ENCODE measurements around the gene PDK2. TPM values are rescaled to one million over a fixed set of nuclear protein-coding genes. Genes with fewer than 3 reads are reported as not detected.

Gene PDK2
- total and polyA plus RNA-seq, 12 donors: 88.1 to 337 (median 225) TPM

DNA sequence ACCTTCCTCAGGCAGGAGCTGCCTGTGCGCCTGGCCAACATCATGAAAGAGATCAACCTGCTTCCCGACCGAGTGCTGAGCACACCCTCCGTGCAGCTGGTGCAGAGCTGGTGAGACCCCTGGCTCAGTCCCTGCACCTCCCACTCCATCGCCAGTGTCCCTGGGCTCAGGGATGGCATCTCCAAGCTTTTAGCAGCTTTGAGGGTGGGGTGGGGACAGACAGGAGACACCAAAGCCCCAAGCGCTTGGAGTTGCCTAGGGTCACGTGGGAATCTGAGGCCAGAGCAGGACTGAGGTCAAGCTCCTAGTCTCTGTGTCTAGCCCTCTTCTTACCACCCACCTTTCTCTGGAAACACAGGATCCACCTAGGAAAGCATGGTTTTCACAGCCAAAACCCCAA lies 2.3 kb downstream of the PDK2 start:
- TF ChIP-seq, protein P1, sequence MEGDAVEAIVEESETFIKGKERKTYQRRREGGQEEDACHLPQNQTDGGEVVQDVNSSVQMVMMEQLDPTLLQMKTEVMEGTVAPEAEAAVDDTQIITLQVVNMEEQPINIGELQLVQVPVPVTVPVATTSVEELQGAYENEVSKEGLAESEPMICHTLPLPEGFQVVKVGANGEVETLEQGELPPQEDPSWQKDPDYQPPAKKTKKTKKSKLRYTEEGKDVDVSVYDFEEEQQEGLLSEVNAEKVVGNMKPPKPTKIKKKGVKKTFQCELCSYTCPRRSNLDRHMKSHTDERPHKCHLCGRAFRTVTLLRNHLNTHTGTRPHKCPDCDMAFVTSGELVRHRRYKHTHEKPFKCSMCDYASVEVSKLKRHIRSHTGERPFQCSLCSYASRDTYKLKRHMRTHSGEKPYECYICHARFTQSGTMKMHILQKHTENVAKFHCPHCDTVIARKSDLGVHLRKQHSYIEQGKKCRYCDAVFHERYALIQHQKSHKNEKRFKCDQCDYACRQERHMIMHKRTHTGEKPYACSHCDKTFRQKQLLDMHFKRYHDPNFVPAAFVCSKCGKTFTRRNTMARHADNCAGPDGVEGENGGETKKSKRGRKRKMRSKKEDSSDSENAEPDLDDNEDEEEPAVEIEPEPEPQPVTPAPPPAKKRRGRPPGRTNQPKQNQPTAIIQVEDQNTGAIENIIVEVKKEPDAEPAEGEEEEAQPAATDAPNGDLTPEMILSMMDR (IDR thresholded peaks at IDR 0.05): no peak
- DNase-seq (no peak), ATAC-seq (no peak)
- H3K36me3 ChIP-seq: peaks cover 0 to 48% (median 30%) of the 10 kb centered on the region in 9 donors
- H3K9me3 ChIP-seq: no peaks in the 10 kb centered on the region
- H3K27me3 ChIP-seq: no peaks in the 10 kb centered on the region
- intact Hi-C loops (cut with DNase I): loop anchor here in 4 of 10 donors (5.0 to 10.0 kb wide), 3 partner anchors 55 to 197 kb away; partner anchors contain the start of gene PPP1R9B (in 1 of the 4)
- peak overlapping the region in 6 of 10 donors; percentile 29 to 95 (median 42) for H3K27ac ChIP-seq
- H3K4me1 ChIP-seq: peaks cover 22 to 76% (median 53%) of the 10 kb centered on the region in 9 donors
- WGBS, 2 donors: 61 to 67% methylated on average over 7 of the region's 7 CpGs
- peak overlapping the region in 1 of 10 donors; percentile 76 for H3K4me3 ChIP-seq

DNA sequence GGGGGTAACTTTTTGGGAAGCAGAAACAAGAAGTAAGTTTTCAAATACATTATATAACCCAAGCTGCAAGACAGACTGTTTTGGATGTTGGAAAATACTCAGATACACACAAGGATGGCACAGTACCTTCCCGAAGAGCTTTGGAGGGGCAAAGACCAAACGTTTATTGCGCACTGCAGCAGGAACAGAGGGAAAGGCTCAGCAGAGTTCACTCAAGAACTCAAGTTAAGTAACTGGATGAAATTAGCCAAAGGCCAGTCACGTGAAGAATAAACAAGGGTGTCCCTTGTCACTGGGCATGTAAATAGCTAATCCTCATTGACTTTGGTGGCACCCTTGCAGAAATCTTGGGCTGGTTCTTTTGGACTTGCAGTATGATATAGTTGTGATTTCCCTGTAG lies 2.8 kb downstream of the PDK2 start:
- H3K36me3 ChIP-seq: peaks cover 0 to 52% (median 30%) of the 10 kb centered on the region in 9 donors
- WGBS, 2 donors: 62 to 72% methylated on average over 4 of the region's 4 CpGs
- intact Hi-C loops (cut with DNase I): loop anchor here in 4 of 10 donors (5.0 to 10.0 kb wide), 3 partner anchors 54 to 197 kb away; partner anchors contain the start of gene PPP1R9B (in 1 of the 4)

GRCh38 chr17:50098583-50098982 lies 3.4 kb downstream of the PDK2 start:
- Histone ChIP-seq H3K4me1 (peaks cover 22 to 88% (median 63%) of the 10 kb centered on the region in 9 donors), H3K36me3 (peaks cover 0 to 58% (median 30%) of the 10 kb centered on the region in 9 donors), H3K27ac (peak overlapping the region in 5 of 10 donors; percentile 1 to 64 (median 43)), H3K9me3 (no peaks in the 10 kb centered on the region), H3K4me3 (no peak overlapping the region), H3K27me3 (no peaks in the 10 kb centered on the region)
- TF ChIP-seq, protein P1 (IDR thresholded peaks at IDR 0.05): no peak
- WGBS, 2 donors: 78 to 85% methylated on average over 4 of the region's 4 CpGs
- intact Hi-C loops (cut with DNase I): loop anchor here in 4 of 10 donors (5.0 to 10.0 kb wide), 3 partner anchors 54 to 196 kb away; partner anchors contain the start of gene PPP1R9B (in 1 of the 4)
- no peak for DNase-seq
- ATAC-seq: no peak

More for the DNA sequence above, 2.8 kb downstream of the PDK2 start:
- Histone ChIP-seq H3K4me1 (peaks cover 22 to 81% (median 58%) of the 10 kb centered on the region in 9 donors), H3K9me3 (no peaks in the 10 kb centered on the region), H3K27me3 (no peaks in the 10 kb centered on the region), H3K4me3 (no peak overlapping the region), H3K27ac (peak overlapping the region in 5 of 10 donors; percentile 1 to 95 (median 42))
- no peak for DNase-seq
- TF ChIP-seq, protein P1 (IDR thresholded peaks at IDR 0.05): no peak
- no peak for ATAC-seq

GRCh38 chr17:50099003-50099402 lies 3.9 kb downstream of the PDK2 start:
- Histone ChIP-seq H3K27ac (peak overlapping the region in 5 of 10 donors; percentile 1 to 64 (median 43)), H3K4me3 (no peak overlapping the region), H3K36me3 (peaks cover 0 to 63% (median 31%) of the 10 kb centered on the region in 9 donors), H3K4me1 (peaks cover 22 to 90% (median 61%) of the 10 kb centered on the region in 9 donors), H3K9me3 (no peaks in the 10 kb centered on the region), H3K27me3 (no peaks in the 10 kb centered on the region)
- DNase-seq: peak in 1 of 2 donors; percentile 5
- WGBS, 2 donors: 44 to 62% methylated on average over 5 of the region's 5 CpGs
- TF ChIP-seq, protein P1 (IDR thresholded peaks at IDR 0.05): no peak
- intact Hi-C loops (cut with DNase I): loop anchor here in 4 of 10 donors (5.0 to 10.0 kb wide), 3 partner anchors 53 to 196 kb away; partner anchors contain the start of gene PPP1R9B (in 1 of the 4)
- ATAC-seq: no peak

Measured in heart right ventricle (tissue), 16 donors.